ENCODE data around the gene SMIM9.

SMIM9 gene

GRCh38 chrX:154815274-154815818 lies 19.1 kb downstream of the SMIM9 start:
- DNase-seq (ENCODE audit: low read depth in 2 of 2), result no peak

GRCh38 chrX:154813801-154814200 lies 20.7 kb downstream of the SMIM9 start:
- DNase-seq (ENCODE audit: low read depth in 2 of 2), result no peak

GRCh38 chrX:154812341-154813101 lies 21.9 kb downstream of the SMIM9 start:
- no peak for DNase-seq (ENCODE audit: low read depth in 2 of 2)

GRCh38 chrX:154809939-154810665 lies 24.4 kb downstream of the SMIM9 start:
- no peak for DNase-seq (ENCODE audit: low read depth in 2 of 2)

GRCh38 chrX:154806837-154807501 lies 27.5 kb downstream of the SMIM9 start:
- DNase-seq (ENCODE audit: low read depth in 2 of 2), result no peak

GRCh38 chrX:154805696-154806091 lies 28.8 kb downstream of the SMIM9 start:
- no peak for DNase-seq (ENCODE audit: low read depth in 2 of 2)

- DNase-seq (ENCODE audit: low read depth in 2 of 2), result peak; percentile 35 to 69
Observed at GRCh38 chrX:154804957-154805695, 29.3 kb downstream of the SMIM9 start, which contains the start of gene MPP1. MPP1 (minus strand) TSS chrX:154805485; CDS start chrX:154805373, 112 bp downstream.

- DNase-seq (ENCODE audit: low read depth in 2 of 2), result no peak
Observed at GRCh38 chrX:154804261-154804956, 30.1 kb downstream of the SMIM9 start.

- DNase-seq (ENCODE audit: low read depth in 2 of 2), result no peak
Observed at GRCh38 chrX:154802947-154803346, 31.5 kb downstream of the SMIM9 start.

- DNase-seq (ENCODE audit: low read depth in 2 of 2), result no peak
Observed at GRCh38 chrX:154800478-154801210, 33.8 kb downstream of the SMIM9 start.

- DNase-seq (ENCODE audit: low read depth in 2 of 2), result no peak
Observed at GRCh38 chrX:154799556-154800348, 34.7 kb downstream of the SMIM9 start.

- no peak for DNase-seq (ENCODE audit: low read depth in 2 of 2)
Observed at GRCh38 chrX:154797006-154797405, 37.5 kb downstream of the SMIM9 start.

- no peak for DNase-seq (ENCODE audit: low read depth in 2 of 2)
Observed at GRCh38 chrX:154795016-154795415, 39.4 kb downstream of the SMIM9 start.

- no peak for DNase-seq (ENCODE audit: low read depth in 2 of 2)
Observed at GRCh38 chrX:154793084-154793795, 41.2 kb downstream of the SMIM9 start.

- no peak for DNase-seq (ENCODE audit: low read depth in 2 of 2)
Observed at GRCh38 chrX:154791939-154792338, 42.5 kb downstream of the SMIM9 start.

GRCh38 chrX:154791467-154791866 lies 43.0 kb downstream of the SMIM9 start:
- DNase-seq (ENCODE audit: low read depth in 2 of 2), result no peak

GRCh38 chrX:154785716-154786115 lies 48.7 kb downstream of the SMIM9 start:
- DNase-seq (ENCODE audit: low read depth in 2 of 2), result no peak

GRCh38 chrX:154784149-154784995 lies 50.1 kb downstream of the SMIM9 start:
- DNase-seq (ENCODE audit: low read depth in 2 of 2), result no peak
